SK-N-SH (cell line): ENCODE measurements around the gene IL10RA. TPM values are rescaled to one million over a fixed set of nuclear protein-coding genes. Genes with fewer than 3 reads are reported as not detected.

Experiments used
- CTCF ChIA-PET: fragments of 300-600, 350-600 bp; formaldehyde crosslinking; extraction: SDS; loops from one replicate; lab custom pipeline; 2021; lab: Yijun Ruan, JAX
- POLR2A ChIA-PET: fragments of 350-600 bp; sonication (Branson Sonifier 250); formaldehyde crosslinking; extraction: SDS; loops from one replicate; lab custom pipeline; 2020; ENCODE audit warnings: antibody characterized with exemption, inconsistent platforms; lab: Yijun Ruan, JAX
- DNase-seq: peaks from one replicate; pipeline ENCODE4 v3.0.0; 2012
- H2AFZ ChIP-seq: fragments of 200-600 bp; sonication (generic); 2 replicates; pipeline ENCODE4 v1.8.1; 2016; ENCODE audit warnings: antibody characterized with exemption, mild to moderate bottlenecking, low read depth
- H3F3A ChIP-seq: fragments of 200-600 bp; sonication (generic); replicated peaks from 2 replicates; pipeline ENCODE3; 2016; ENCODE audit warnings: antibody characterized with exemption, mild to moderate bottlenecking; ENCODE audit not compliant: insufficient read depth
- H3K27ac ChIP-seq, 2 experiments: fragments of 200-500 bp in 1 of 2; fragments of 200-600 bp in 1 of 2; sonication (Bioruptor generic) in 1 of 2; sonication (generic), shearing (Covaris generic) in 1 of 2; 2 replicates each; pipeline versions ENCODE4 v1.5.1 to v1.6.1; 2014 to 2016; ENCODE audit warnings: low read depth in 2 of 2, inconsistent platforms in 1 of 2, low read length in 1 of 2, mild to moderate bottlenecking in 1 of 2, mixed read lengths in 1 of 2
- H3K27me3 ChIP-seq: fragments of 200-600 bp; sonication (generic), shearing (Covaris generic); 2 replicates; pipeline ENCODE4 v1.6.1; 2016; ENCODE audit warnings: mixed run types; ENCODE audit not compliant: insufficient read depth
- H3K36me3 ChIP-seq, 2 experiments: fragments of 200-500 bp in 1 of 2; fragments of 200-600 bp in 1 of 2; sonication (Bioruptor generic) in 1 of 2; sonication (generic) in 1 of 2; replicated peaks in 1 of 2; 2 replicates each; pipeline versions ENCODE3 to v1.5.1; 2014 to 2016; ENCODE audit warnings: low read length in 1 of 2, mild to moderate bottlenecking in 1 of 2; ENCODE audit not compliant: insufficient read depth in 2 of 2, control insufficient read depth in 1 of 2
- H3K4me1 ChIP-seq, 2 experiments: fragments of 200-500 bp in 1 of 2; fragments of 200-600 bp in 1 of 2; sonication (Bioruptor generic) in 1 of 2; sonication (generic), shearing (Covaris generic) in 1 of 2; 2 replicates each; pipeline versions ENCODE4 v1.5.1 to v1.6.1; 2014 to 2016; ENCODE audit warnings: low read depth in 1 of 2, low read length in 1 of 2, mixed run types in 1 of 2; ENCODE audit not compliant: insufficient read depth in 2 of 2, control insufficient read depth in 1 of 2
- H3K4me2 ChIP-seq: fragments of 200-600 bp; sonication (generic), shearing (Covaris generic); 2 replicates; pipeline ENCODE4 v1.6.1; 2017; ENCODE audit warnings: mixed run types
- H3K4me3 ChIP-seq, 2 experiments: fragments of 200-500 bp in 1 of 2; fragments of 200-600 bp in 1 of 2; sonication (Bioruptor generic) in 1 of 2; sonication (generic), shearing (Covaris generic) in 1 of 2; 2 replicates each; pipeline versions ENCODE4 v1.5.1 to v1.8.1; 2014 to 2016; ENCODE audit warnings: low read depth in 2 of 2, inconsistent platforms in 1 of 2, low read length in 1 of 2, mild to moderate bottlenecking in 1 of 2, mixed read lengths in 1 of 2, moderate library complexity in 1 of 2
- H3K79me2 ChIP-seq: fragments of 200-600 bp; sonication (generic); 2 replicates; pipeline ENCODE4 v1.8.1; 2017; ENCODE audit warnings: mild to moderate bottlenecking; ENCODE audit not compliant: insufficient read depth
- H3K9ac ChIP-seq: fragments of 200-600 bp; sonication (generic); 2 replicates; pipeline ENCODE4 v1.6.1; 2017; ENCODE audit warnings: mixed run types
- H3K9me2 ChIP-seq: fragments of 200-600 bp; sonication (generic); 2 replicates; pipeline ENCODE4 v1.6.1; 2017; ENCODE audit warnings: mixed run types
- H3K9me3 ChIP-seq: fragments of 200-600 bp; sonication (generic); 2 replicates; pipeline ENCODE4 v1.6.1; 2017; ENCODE audit warnings: mixed run types, mild to moderate bottlenecking, moderate library complexity
- H4K20me1 ChIP-seq: fragments of 200-600 bp; sonication (generic); 2 replicates; pipeline ENCODE4 v1.6.1; 2017; ENCODE audit warnings: mild to moderate bottlenecking, mixed run types; ENCODE audit not compliant: insufficient read depth
- ELF1 ChIP-seq: IDR thresholded peaks from 2 replicates; pipeline ENCODE4 v1.4.0; 2012
- FOXJ3 ChIP-seq: sonication (generic); formaldehyde crosslinking; IDR thresholded peaks from 2 replicates; pipeline ENCODE4 v1.5.1; 2020; ENCODE audit warnings: mild to moderate bottlenecking, missing genetic modification reagents
- FOXM1 ChIP-seq: IDR thresholded peaks from 2 replicates; pipeline ENCODE4 v1.4.0; 2012; ENCODE audit warnings: low read depth, mild to moderate bottlenecking
- GATA2 ChIP-seq: sonication (generic); formaldehyde crosslinking; IDR thresholded peaks from 2 replicates; pipeline ENCODE4 v1.5.0; 2020; ENCODE audit warnings: mild to moderate bottlenecking, missing genetic modification reagents
- JUND ChIP-seq: IDR thresholded peaks from 2 replicates; pipeline ENCODE4 v1.4.0; 2012
- YY1 ChIP-seq: IDR thresholded peaks from 2 replicates; pipeline ENCODE4 v1.4.0; 2012; ENCODE audit warnings: low read depth, mild to moderate bottlenecking
- WGBS: methylation state at CpG from one replicate; pipeline ENCODE4 v1.1.6; 2017; ENCODE audit warnings: low lambda C conversion rate; 5-methylcytosine and 5-hydroxymethylcytosine counted together
- polyA plus RNA-seq, 3 experiments: library from polyadenylated mRNA; depleted of rRNA; stranded (reverse); fragments of >200 nt; gene quantifications; 2 replicates each; pipeline ENCODE4 v1.2.3, GENCODE V29; 2012
- TF ChIP-seq, protein P1 (sequence below): IDR thresholded peaks from 2 replicates; pipeline ENCODE4; 2012
- TF ChIP-seq, protein P2 (sequence below): fragments of 200-600 bp; sonication (generic); IDR thresholded peaks from 2 replicates; pipeline ENCODE4 v1.6.1; 2017; ENCODE audit warnings: antibody characterized with exemption, mild to moderate bottlenecking, moderate library complexity

Gene IL10RA
- polyA plus RNA-seq, 1 of the 3 experiments (the other 2 are of a cell fraction), result not detected

DNA sequence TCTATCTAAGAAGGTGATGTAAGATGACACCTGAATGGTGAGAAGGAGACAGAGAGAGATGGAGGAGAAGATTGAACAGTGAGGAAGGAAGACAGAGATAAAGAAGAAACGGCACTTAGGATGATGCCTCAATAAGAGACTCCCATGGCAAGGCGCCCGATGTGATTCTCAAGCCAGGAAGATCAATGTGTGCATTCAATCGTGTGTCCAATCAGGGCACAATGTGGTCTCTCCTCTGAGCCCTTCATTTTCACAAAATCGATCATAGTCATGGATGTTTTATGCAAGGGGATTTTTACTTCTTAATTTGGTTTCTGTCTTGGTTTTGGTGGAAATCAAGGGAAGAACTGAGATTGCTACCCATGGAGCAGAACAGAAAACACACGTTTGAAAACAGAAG is 37.1 kb upstream of the IL10RA start:
- H3K79me2 ChIP-seq, result no peaks in the 10 kb centered on the region
- H3F3A ChIP-seq, result no peaks in the 10 kb centered on the region
- no peaks in the 10 kb centered on the region for H3K9me3 ChIP-seq
- no peaks in the 10 kb centered on the region for H3K9me2 ChIP-seq
- H3K9ac ChIP-seq, result no peak overlapping the region
- ChIA-PET CTCF (interaction anchor here (3.1 to 15.1 kb wide), 5 partner anchors 17 to 523 kb away, joined by 10 to 481 read pairs (median 173); partner anchors contain the start of genes FXYD2 and TMPRSS13), POLR2A (no interaction called here)
- no peaks in the 10 kb centered on the region; the same call in 1 of the 2 replicates for H3K27me3 ChIP-seq
- H4K20me1 ChIP-seq, result no peaks in the 10 kb centered on the region
- 54% methylated on average over 6 of the region's 6 CpGs for WGBS
- H3K27ac ChIP-seq, result no peak overlapping the region
- no peak for DNase-seq
- TF ChIP-seq ELF1 (no peak), JUND (no peak), FOXJ3 (CRISPR knock-in tag) (no peak), FOXM1 (no peak), GATA2 (CRISPR knock-in tag) (no peak), YY1 (no peak)
- TF ChIP-seq, protein P1, sequence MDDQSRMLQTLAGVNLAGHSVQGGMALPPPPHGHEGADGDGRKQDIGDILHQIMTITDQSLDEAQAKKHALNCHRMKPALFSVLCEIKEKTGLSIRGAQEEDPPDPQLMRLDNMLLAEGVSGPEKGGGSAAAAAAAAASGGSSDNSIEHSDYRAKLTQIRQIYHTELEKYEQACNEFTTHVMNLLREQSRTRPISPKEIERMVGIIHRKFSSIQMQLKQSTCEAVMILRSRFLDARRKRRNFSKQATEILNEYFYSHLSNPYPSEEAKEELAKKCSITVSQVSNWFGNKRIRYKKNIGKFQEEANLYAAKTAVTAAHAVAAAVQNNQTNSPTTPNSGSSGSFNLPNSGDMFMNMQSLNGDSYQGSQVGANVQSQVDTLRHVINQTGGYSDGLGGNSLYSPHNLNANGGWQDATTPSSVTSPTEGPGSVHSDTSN, result no peak
- no peaks in the 10 kb centered on the region for H3K36me3 ChIP-seq
- no peak overlapping the region for H3K4me2 ChIP-seq
- no peak overlapping the region for H3K4me3 ChIP-seq
- no peak overlapping the region for H2AFZ ChIP-seq
- peaks cover 0 to 2% of the 10 kb centered on the region in 2 experiments; a peak in 1 of 4 replicates for H3K4me1 ChIP-seq

DNA sequence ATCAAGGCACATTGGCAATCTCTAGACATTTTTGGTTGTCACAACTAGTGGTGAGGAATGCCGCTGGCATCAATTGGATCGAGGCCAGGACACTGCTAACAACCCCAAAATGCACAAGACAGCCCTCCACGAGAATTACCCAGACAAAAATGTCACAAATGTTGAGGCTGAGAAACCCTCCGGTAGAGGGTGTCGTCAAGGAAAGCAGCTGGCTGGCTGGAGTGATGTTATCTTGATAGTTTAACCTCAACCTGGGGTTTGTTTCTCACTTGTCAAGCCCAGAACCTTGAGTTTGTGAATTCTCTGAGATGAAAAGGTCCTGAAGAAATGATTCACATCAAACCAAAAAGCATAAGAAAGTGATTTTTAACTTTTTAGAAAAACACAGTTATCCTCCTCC is 35.9 kb upstream of the IL10RA start:
- POLR2A ChIA-PET, result no interaction called here
- H4K20me1 ChIP-seq, result no peaks in the 10 kb centered on the region
- H2AFZ ChIP-seq, result no peak overlapping the region
- no peak overlapping the region for H3K4me3 ChIP-seq
- H3K9ac ChIP-seq, result no peak overlapping the region
- no peak overlapping the region for H3K27ac ChIP-seq
- H3K9me2 ChIP-seq, result no peaks in the 10 kb centered on the region
- no peak for TF ChIP-seq ELF1
- TF ChIP-seq, protein P2, sequence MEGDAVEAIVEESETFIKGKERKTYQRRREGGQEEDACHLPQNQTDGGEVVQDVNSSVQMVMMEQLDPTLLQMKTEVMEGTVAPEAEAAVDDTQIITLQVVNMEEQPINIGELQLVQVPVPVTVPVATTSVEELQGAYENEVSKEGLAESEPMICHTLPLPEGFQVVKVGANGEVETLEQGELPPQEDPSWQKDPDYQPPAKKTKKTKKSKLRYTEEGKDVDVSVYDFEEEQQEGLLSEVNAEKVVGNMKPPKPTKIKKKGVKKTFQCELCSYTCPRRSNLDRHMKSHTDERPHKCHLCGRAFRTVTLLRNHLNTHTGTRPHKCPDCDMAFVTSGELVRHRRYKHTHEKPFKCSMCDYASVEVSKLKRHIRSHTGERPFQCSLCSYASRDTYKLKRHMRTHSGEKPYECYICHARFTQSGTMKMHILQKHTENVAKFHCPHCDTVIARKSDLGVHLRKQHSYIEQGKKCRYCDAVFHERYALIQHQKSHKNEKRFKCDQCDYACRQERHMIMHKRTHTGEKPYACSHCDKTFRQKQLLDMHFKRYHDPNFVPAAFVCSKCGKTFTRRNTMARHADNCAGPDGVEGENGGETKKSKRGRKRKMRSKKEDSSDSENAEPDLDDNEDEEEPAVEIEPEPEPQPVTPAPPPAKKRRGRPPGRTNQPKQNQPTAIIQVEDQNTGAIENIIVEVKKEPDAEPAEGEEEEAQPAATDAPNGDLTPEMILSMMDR, result peak; percentile 9; the same call in 1 of the 2 replicates
- TF ChIP-seq, all 33 proteins: peak for 1
- DNase-seq, result no peak
- H3F3A ChIP-seq, result no peaks in the 10 kb centered on the region
- CTCF ChIA-PET, result interaction anchor here (0.6 to 15.1 kb wide), 9 partner anchors 23 to 524 kb away, joined by 3 to 481 read pairs (median 5); partner anchors contain the start of gene FXYD2
- H3K4me2 ChIP-seq, result no peak overlapping the region
- no peaks in the 10 kb centered on the region; the same call in 1 of the 2 replicates for H3K27me3 ChIP-seq
- no peaks in the 10 kb centered on the region for H3K9me3 ChIP-seq
- H3K79me2 ChIP-seq, result no peaks in the 10 kb centered on the region
- H3K36me3 ChIP-seq, result no peaks in the 10 kb centered on the region
- 8% methylated on average over 5 of the region's 5 CpGs for WGBS
- peaks cover 0 to 2% of the 10 kb centered on the region in 2 experiments; a peak in 1 of 4 replicates for H3K4me1 ChIP-seq
